Heart left ventricle (tissue), 16 donors: ENCODE results near the gene TDRD10. TPM values are rescaled to one million over a fixed set of nuclear protein-coding genes. Genes with fewer than 3 reads are reported as not detected.

Experiments
- ATAC-seq, 4 donors: fragments of 200-7000 bp; cut with Tn5 transposase; one replicate each; pipeline ENCODE4 v1.9.1; 2020 to 2022; ENCODE audit warnings: moderate library complexity in 4 of 4, mild to moderate bottlenecking in 3 of 4, moderate number of reproducible peaks in 1 of 4
- DNase-seq, 5 donors: peaks; one replicate each; pipeline ENCODE4 v3.0.0-alpha.2; 2020
- H3K27ac ChIP-seq, 12 donors: fragments of 200-600 bp; sonication (generic) in 4 of 12; one replicate each; pipeline versions ENCODE4 v1.5.0 to v1.8.0; 2016 to 2022; ENCODE audit warnings: mild to moderate bottlenecking in 2 of 12
- H3K27me3 ChIP-seq, 9 donors: fragments of 200-600 bp; sonication (generic) in 2 of 9; one replicate each; pipeline versions ENCODE4 v1.5.1 to v1.8.0; 2016 to 2022; ENCODE audit warnings: mild to moderate bottlenecking in 3 of 9
- H3K36me3 ChIP-seq, 9 donors: fragments of 200-600 bp; sonication (generic) in 2 of 9; one replicate each; pipeline versions ENCODE4 v1.5.0 to v1.8.0; 2018 to 2022; ENCODE audit warnings: mild to moderate bottlenecking in 2 of 9
- H3K4me1 ChIP-seq, 12 donors: fragments of 200-600 bp; sonication (generic) in 4 of 12; one replicate each; pipeline versions ENCODE4 v1.5.0 to v1.8.0; 2016 to 2022; ENCODE audit warnings: mild to moderate bottlenecking in 3 of 12
- H3K4me3 ChIP-seq, 12 donors: fragments of 200-600 bp; sonication (generic) in 4 of 12; one replicate each; pipeline versions ENCODE4 v1.5.0 to v1.8.0; 2017 to 2022; ENCODE audit warnings: mild to moderate bottlenecking in 9 of 12, moderate library complexity in 4 of 12
- H3K9me3 ChIP-seq, 12 donors: fragments of 200-600 bp; sonication (generic) in 4 of 12; one replicate each; pipeline versions ENCODE4 v1.5.0 to v1.8.0; 2016 to 2022; ENCODE audit warnings: mild to moderate bottlenecking in 1 of 12
- POLR2A ChIP-seq, 2 donors: fragments of 450-650 bp; IDR thresholded peaks; one replicate each; pipeline ENCODE4 v1.6.1; 2017; ENCODE audit warnings: antibody characterized with exemption in 2 of 2, mild to moderate bottlenecking in 2 of 2, moderate library complexity in 2 of 2
- whole genome bisulfite sequencing, 4 donors: extraction: QIAGEN DNeasy Blood & Tissue Kit in 2 of 4; methylation state at CpG; one replicate each; pipeline versions ENCODE4 v1.1.5 to v1.1.7; 2013 to 2018; 5-methylcytosine and 5-hydroxymethylcytosine counted together
- intact Hi-C, 10 donors: fragments of 100-400 bp; cut with DNase I; formaldehyde crosslinking; loops; one replicate each; pipeline versions ENCODE4 v1.11.1 to v1.14.2; 2022
- polyA plus RNA-seq, 2 donors: library from polyadenylated mRNA; stranded (reverse); fragments of 200-250 nt; gene quantifications; one replicate each; pipeline ENCODE4 v1.2.3, GENCODE V29; 2013
- total RNA-seq, 9 donors: library from RNA; depleted of rRNA in 2 of 9; stranded (reverse); fragments of >200 nt in 2 of 9; fragmentation: NEBNext Ultra II Directional in 3 of 9; extraction: Animal tissue kit (Norgen Biotek cat#: 25700) in 3 of 9; gene quantifications; one replicate each; pipeline versions ENCODE4 v1.1.0 to v1.2.4, GENCODE V29; 2016 to 2023
- TF ChIP-seq, protein P1 (sequence below), 12 donors: fragments of 200-600 bp; sonication (generic) in 4 of 12; IDR thresholded peaks; one replicate each; pipeline versions ENCODE4 v1.5.0 to v1.8.0; 2018 to 2022; ENCODE audit warnings: antibody characterized with exemption in 12 of 12, mild to moderate bottlenecking in 5 of 12
- donor health status: ischemic (EF 13 %, LVEDD 7.1; RV severe dilation, severe dysfunction).
- donor health status: healthy with polysubstance abuse.
- donor health status: DM: no; HTN: yes; CAD: no.
- donor health status: DM: no; HTN: no; CAD: no.
- donor health status: ischemic (EF 25% LVEDD 6.9; RV normal size, moderate dysfunction).
- donor health status: ischemic (EF 25% LVEDD 5.7; RV mildly dilated, moderate dysfunction).
- donor health status: healthy.
- donor health status: DM: yes; HTN: yes; CAD: no.
- donor health status: ischemic (EF 35%, LVEDD 5.7; RV mildly dilated, moderate dysfunction).
- donor health status: nonischemic (EF 11% LVEDD 7.7; RV severe dilation, severe dysfunction).
- donor health status: DM: yes; HTN: yes; CAD: no.
- donor health status: PGD.
- donor health status: ischemic (EF 29% LVEDD 5.4; RV normal size, mild dysfunction).
- donor health status: nonischemic (EF 23%, LVEDD 6.1; RV moderate dilation, normal function).

Gene TDRD10
- total and polyA plus RNA-seq, 11 donors, result 0.71 to 3.4 (median 1.9) TPM

DNA sequence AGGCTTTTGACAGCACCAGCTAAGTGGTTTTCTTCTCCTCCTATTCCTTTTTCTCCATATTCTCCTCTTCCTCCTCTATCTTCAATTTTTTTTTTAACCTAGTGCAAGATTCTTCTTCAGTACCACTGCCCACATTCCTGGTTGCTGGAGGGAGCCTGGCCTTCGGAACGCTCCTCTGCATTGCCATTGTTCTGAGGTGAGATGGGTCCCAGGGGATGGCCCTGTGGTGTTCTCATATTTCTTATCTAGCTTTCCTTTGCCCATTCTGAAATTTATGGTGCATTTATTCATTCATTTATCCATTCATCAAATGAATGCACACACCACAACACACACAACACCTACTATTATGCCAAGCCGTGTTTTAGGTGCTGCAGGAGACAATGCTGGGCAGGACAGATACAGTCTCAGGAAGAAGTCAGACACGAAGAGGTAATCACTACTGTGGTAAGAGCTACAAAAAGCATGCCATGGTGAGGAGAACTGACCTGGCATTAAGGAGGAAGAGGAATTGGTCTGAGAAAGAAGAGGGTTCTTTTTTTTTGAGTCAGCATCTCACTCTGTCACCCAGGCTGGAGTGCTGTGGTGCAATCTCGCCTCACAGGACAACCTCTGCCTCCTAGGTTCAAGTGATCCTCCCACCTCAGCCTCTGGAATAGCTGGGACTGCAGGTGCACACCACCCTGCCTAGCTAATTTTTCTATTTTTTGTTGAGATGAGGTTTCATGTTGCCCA, 47.5 kb upstream of the TDRD10 start:
- TF ChIP-seq, protein P1, sequence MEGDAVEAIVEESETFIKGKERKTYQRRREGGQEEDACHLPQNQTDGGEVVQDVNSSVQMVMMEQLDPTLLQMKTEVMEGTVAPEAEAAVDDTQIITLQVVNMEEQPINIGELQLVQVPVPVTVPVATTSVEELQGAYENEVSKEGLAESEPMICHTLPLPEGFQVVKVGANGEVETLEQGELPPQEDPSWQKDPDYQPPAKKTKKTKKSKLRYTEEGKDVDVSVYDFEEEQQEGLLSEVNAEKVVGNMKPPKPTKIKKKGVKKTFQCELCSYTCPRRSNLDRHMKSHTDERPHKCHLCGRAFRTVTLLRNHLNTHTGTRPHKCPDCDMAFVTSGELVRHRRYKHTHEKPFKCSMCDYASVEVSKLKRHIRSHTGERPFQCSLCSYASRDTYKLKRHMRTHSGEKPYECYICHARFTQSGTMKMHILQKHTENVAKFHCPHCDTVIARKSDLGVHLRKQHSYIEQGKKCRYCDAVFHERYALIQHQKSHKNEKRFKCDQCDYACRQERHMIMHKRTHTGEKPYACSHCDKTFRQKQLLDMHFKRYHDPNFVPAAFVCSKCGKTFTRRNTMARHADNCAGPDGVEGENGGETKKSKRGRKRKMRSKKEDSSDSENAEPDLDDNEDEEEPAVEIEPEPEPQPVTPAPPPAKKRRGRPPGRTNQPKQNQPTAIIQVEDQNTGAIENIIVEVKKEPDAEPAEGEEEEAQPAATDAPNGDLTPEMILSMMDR (IDR thresholded peaks at IDR 0.05), result no peak
- no peak for TF ChIP-seq POLR2A (IDR thresholded peaks at IDR 0.05)
- WGBS, 4 donors, result 78 to 85% (median 81%) methylated on average over 5 of the region's 5 CpGs
- Histone ChIP-seq H3K36me3 (peaks cover 0 to 64% (median 36%) of the 10 kb centered on the region in 9 donors), H3K4me1 (peaks cover 0 to 44% (median 8%) of the 10 kb centered on the region in 12 donors), H3K4me3 (no peak overlapping the region), H3K27me3 (no peaks in the 10 kb centered on the region), H3K9me3 (no peaks in the 10 kb centered on the region), H3K27ac (peak overlapping the region in 1 of 12 donors; percentile 71)
- no peak for DNase-seq
- intact Hi-C loops, result loop anchor here in 1 of 10 donors (5.0 kb wide), 1 partner anchor 47 kb away; the partner anchor contains the start of gene IL6R
- no peak for ATAC-seq

DNA sequence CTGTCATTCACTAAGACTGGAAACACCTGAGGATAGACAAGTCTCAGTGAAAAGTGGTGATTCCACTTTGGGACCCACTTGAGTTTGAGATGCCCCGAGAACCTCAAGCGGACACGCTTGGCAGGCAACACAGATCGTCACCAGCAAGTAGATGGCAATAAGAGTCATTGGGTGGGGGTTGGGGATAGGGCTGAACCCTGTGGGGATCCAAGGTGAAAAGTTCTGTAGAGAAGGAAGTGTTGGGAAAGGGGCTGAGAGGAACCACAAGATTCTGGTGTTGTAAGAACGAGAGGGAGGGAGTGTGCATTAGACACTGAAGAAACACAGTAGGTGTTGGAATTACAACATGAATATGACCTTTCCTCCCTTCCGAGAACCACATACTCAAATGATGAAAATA, 45.4 kb upstream of the TDRD10 start:
- Histone ChIP-seq H3K27ac (peak overlapping the region in 1 of 12 donors; percentile 32), H3K4me3 (no peak overlapping the region), H3K9me3 (no peaks in the 10 kb centered on the region), H3K4me1 (peaks cover 0 to 46% (median 8%) of the 10 kb centered on the region in 12 donors), H3K27me3 (no peaks in the 10 kb centered on the region), H3K36me3 (peaks cover 0 to 62% (median 26%) of the 10 kb centered on the region in 9 donors)
- DNase-seq, result no peak
- 87 to 92% (median 90%) methylated on average over 6 of the region's 6 CpGs for WGBS, 4 donors
- TF ChIP-seq POLR2A (IDR thresholded peaks at IDR 0.05), result no peak
- TF ChIP-seq, protein P1 (IDR thresholded peaks at IDR 0.05), result no peak
- intact Hi-C loops, result no loop called here
- ATAC-seq, result peak in 2 of 4 donors; percentile 34 to 65

DNA sequence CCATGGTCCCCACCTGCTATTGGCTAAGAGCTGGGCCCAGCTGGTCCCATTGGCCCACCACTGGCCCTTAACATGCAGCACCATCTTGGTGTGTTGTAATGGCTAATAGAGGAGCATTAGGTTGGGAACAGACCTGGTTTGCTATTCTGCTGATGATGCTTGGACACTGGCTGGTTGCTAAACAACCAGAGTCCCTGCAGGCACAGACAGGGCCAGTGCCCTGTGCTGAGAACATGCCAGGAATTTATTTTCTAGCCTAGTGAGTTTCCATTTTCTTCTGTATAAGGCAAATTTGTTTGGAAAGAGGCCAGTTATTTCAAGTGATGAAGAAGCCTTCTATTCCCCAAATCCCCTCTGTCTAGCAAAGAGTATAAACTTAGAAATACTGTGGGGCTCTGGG, 42.9 kb upstream of the TDRD10 start:
- no peak overlapping the region for H3K4me3 ChIP-seq
- no peak overlapping the region for H3K27ac ChIP-seq
- no peak for TF ChIP-seq POLR2A (IDR thresholded peaks at IDR 0.05)
- TF ChIP-seq, protein P1 (IDR thresholded peaks at IDR 0.05), result no peak

DNA sequence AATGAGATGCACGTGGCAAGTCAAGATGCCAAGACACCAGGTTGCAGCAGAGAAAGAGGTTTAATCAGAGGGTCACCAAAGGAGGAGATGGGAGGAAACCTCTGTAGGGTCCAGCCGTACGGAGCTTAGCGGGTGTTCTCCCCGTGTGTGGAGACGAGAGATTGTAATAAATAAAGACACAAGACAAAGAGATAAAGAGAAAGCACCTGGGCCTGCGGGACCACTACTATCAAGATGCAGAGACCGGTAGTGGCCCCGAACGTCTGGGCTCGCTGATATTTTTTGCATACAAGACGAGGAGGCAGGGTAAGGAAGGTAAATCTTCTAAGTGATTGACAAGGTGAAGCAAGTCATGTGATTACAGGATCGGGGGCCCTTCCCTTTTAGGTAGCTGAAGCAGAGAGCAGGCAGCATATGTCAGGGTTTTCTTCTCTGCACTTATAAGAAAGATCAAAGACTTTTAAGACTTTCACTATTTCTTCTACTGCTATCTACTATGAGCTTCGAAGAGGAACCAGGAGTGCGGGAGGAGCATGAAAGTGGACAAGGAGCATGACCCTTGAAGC, 41.2 kb upstream of the TDRD10 start:
- WGBS, 4 donors, result 74 to 80% (median 79%) methylated on average over 15 of the region's 15 CpGs

More for the DNA sequence above, 42.9 kb upstream of the TDRD10 start:
- Histone ChIP-seq H3K4me1 (peaks cover 0 to 55% (median 6%) of the 10 kb centered on the region in 12 donors), H3K36me3 (peaks cover 0 to 49% (median 19%) of the 10 kb centered on the region in 9 donors), H3K27me3 (no peaks in the 10 kb centered on the region), H3K9me3 (no peaks in the 10 kb centered on the region)
- intact Hi-C loops, result no loop called here
- no peak for ATAC-seq
- no peak for DNase-seq

More for the DNA sequence above, 41.2 kb upstream of the TDRD10 start:
- Histone ChIP-seq H3K27me3 (no peaks in the 10 kb centered on the region), H3K4me3 (no peak overlapping the region), H3K4me1 (peaks cover 0 to 57% (median 6%) of the 10 kb centered on the region in 12 donors), H3K36me3 (peaks cover 0 to 53% (median 11%) of the 10 kb centered on the region in 9 donors), H3K27ac (peak overlapping the region in 1 of 12 donors; percentile 20), H3K9me3 (no peaks in the 10 kb centered on the region)
- TF ChIP-seq, protein P1 (IDR thresholded peaks at IDR 0.05), result no peak
- no peak for TF ChIP-seq POLR2A (IDR thresholded peaks at IDR 0.05)
- DNase-seq (no peak), ATAC-seq (no peak)
- intact Hi-C loops, result loop anchor here in 1 of 10 donors (10.0 kb wide), 1 partner anchor 56 kb away; the partner anchor contains the start of gene IL6R
